RPMI8226 (cell line): Measurements from ENCODE around the gene HSF4.
A peak's percentile ranks its signal among the peaks of the same experiment; 100 is the strongest.

Source experiments
- DNase-seq: peaks from one replicate; pipeline ENCODE4 v3.0.0-alpha.2; 2015

Gene HSF4

DNA sequence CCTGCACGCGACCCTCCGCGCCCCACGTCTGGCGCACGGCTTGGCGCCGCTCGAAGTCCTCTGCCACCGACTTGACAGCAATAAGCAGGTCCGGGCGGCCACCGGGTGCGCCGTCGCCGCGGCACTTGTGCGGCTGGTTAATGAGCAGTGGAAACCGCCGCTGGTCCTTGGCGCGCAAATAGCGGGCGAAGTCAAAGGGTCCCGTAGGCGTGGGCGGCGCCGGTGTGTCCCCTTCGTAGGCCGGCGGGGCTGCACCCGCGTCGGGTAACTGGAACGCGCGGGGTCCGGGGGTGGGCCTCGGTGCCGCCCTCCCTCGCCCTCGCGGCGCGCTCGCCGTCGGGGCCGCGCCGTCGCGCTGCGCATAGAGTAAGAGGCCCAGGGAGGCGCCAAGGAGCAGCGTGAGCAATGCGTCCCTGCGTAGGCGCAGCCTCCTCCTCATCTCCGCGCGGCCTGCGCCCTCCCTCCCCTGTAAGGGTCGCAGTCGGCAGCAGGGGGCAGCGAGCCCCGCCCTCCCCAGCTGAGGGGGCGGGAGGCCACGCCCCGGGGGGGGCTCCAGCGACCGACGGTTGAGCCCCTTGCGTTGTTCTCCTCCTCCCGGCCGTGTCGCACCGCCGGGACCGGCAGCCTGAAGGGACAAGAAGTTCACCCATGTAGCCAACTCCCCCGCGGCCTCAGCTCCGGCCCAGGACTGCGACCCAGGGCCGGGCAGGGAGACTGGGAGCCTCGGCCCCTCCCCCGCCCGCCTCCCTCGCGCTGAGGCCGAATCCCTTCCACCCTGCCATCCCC lies 14.3 kb upstream of the HSF4 start:
- peak; percentile 58 for DNase-seq

DNA sequence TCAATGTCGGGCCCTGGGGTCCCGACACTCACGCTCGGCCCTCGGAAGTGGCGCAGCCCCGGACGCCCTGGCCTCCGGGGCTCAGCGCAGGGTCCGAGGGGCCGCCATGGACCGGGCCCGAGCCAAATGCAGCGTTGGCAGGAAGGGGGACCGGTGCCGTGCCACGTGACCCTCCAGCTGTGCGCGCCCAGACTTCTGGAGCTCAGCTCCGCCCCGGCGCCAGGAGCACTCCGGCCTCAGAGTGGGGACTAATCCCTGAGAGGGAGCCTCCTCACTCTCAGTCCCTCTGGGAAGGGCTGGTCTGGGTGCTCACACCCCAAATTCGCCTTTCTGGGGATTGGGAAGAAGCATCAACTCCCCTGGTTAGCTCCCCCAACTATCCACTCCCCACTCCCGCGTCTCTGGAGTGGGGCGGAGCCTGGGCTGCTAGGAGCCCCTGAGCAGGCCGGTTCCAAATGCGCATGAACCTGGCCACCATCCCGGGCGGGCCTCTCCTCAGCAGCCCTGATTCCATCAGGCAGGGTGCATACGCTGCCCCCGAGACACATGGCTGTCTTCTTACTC lies 13.6 kb upstream of the HSF4 start, which contains the start of gene B3GNT9:
TSS of gene B3GNT9 (minus strand) at position 166 of the 564 bp plus-strand sequence. CDS start 513 bp downstream, outside the sequence.
- peak; percentile 80 for DNase-seq

DNA sequence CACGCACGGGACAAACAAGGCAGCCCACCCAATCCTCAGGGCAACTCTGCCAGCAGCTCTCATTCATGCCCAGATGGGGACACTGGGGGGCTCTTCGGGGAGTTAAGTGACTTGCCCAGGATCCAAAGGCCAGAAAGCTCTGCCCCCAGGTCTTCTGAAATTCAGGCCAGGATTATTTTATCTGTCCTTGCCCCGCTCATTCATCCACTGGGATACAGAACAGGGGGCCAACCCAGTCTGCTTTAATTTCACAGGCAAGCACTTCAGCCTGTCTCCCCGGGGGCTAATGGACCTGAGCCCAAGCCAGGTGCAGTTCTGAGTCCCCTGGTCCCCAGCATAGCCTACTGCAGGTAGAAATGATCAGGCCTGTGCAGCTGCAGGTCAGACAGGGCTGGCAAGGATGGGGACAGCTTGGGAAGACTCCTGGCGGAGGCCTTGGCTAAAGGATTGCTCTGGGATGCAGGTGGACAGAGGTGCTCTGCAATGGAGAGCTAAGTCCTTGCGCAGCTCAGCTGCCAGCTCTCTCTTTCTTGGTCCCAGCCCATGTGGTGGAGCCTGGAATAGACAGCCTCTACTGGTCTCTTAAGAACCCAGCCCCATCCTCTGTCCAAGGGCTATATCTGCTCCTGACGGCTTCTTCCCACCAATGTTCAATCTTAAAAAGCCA lies 13.0 kb upstream of the HSF4 start:
- DNase-seq = no peak

DNA sequence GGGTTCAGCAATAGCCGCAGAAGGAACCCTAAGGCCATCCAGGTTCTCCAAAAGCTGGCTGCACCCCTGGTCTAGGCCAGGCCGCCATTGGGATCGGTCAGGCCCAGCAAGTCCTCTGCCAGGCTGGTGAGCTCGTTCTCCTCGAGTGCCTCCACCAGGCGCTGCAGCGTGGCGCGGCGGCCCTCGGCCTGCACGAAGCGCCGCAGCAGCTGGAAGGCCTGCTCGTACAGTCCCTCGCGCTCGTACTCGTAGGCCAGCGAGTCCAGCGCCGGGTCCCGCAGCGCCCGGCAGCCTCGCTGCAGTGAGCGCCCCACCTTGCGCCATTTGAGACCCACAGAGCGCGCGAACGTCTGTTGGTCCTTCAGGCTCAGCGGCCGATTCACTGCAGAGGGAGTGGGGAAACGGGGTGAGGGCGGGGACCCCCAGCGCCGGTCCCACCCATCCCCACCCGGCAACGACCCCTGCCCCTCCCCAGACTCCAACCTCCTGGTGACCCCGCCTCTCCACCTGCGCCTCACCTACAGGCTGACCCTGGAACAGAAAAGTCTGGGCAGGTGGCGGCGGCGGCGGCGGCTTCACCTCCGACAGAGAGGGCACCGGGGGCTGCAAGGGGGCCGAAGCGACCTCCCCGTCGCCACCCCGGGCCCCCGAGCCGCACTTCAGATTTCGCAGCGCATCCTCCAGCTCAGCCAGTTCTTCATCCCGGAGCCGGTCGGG lies 9.8 kb upstream of the HSF4 start:
- no peak for DNase-seq

DNA sequence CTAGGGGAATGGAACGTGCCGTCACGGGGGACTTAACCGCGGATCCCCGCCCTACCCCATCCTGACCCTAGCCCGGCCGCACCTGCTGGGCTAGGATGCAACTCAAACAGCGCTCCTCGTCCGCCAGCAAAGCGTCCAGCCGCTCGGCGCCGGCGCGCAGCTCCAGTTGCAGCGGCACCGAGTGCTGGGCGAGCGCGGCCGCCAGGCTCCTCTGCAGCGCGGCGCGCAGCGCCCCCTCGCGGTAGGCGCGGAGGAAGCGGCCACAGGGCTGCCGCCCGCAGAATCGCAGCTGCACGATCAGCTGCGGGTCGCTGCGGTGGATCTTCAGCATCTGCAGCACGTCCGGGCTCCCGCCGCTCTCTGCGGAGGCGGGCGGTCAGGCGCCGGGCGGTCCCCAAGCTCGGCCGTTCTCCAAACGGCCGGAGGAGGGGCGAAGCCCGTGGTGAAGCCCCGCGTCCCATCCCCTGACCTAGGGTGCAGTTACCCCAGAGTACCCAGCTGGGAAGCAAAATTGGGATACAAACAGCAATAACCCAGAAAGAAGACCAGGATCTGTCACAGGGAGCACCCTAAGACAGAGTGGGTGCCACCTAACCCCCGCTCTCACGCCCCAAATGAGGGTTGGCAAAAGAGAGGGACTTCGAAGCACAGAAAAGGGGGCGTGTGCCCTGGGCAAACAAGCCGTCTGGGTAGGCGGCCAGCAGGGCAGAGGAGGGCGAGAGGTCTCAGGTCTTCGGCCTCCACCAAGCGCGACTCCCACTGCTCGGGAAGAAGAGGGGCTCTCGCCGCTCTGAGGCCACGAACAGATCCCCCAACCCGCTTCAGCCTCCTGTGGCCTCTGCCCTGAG lies 9.0 kb upstream of the HSF4 start:
- DNase-seq = peak; percentile 89

DNA sequence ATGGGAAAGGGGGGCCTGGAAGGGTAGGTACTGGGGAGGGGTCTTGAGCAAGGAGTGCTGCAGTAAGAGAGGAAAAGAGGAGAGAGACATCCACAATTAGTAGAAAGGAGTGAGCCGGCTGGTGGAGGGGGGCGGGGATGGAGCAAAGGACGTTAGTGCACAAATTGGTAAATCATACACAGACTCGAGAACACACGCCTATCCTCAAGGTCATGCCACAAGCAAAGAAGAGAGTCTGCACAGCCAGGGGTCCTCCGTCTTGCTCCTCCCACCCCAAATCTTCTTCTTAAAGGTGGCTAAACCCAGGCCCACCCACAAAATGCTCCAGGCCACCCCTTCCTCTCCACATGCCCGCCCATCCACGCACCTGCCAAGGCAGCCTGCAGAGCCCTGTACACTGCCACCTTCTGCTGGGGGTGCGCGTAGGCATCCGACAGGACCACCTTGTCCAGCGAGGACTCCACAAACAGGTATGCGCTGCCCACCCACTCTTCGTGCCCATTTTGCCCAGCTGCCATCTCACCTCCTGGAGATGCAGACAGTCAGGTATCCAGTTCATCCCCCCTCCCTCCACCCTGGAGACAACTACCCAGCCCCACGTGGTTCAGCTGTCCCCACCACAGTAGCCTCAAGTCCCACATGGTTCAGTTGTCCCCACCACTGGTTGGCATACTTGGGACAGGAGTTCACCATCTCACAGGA lies 8.3 kb upstream of the HSF4 start:
- no peak for DNase-seq

DNA sequence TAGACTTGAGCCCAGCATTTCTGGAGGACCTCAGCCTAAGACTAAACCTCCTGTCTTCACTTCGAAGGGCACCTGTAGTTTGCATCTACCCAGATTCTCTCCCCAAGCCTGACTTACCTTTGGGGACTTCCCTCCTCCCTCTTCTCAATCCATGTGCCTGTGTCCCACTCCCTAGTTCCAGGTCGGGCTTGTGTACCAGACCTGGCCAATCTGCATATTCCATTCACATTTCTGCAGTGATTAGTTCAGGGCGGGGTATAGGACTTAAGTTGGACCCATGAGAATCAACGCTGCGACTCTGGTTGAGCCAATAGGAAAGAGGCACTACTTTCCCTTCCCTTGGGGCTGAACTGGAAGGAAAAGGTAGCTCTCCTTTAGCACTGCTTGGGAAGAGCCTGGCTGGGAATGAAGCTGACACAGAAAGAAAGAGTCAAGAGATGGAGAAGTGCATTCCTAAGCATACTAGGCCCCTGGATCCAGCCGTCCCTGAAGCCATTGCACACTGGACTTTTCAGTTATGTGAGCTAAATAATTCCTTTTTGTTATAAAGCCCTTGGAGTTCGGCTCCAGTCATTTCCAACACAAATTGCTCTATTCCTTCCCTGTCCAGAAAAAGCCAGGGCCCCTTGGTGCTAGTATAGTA lies 7.3 kb upstream of the HSF4 start:
- no peak for DNase-seq

DNA sequence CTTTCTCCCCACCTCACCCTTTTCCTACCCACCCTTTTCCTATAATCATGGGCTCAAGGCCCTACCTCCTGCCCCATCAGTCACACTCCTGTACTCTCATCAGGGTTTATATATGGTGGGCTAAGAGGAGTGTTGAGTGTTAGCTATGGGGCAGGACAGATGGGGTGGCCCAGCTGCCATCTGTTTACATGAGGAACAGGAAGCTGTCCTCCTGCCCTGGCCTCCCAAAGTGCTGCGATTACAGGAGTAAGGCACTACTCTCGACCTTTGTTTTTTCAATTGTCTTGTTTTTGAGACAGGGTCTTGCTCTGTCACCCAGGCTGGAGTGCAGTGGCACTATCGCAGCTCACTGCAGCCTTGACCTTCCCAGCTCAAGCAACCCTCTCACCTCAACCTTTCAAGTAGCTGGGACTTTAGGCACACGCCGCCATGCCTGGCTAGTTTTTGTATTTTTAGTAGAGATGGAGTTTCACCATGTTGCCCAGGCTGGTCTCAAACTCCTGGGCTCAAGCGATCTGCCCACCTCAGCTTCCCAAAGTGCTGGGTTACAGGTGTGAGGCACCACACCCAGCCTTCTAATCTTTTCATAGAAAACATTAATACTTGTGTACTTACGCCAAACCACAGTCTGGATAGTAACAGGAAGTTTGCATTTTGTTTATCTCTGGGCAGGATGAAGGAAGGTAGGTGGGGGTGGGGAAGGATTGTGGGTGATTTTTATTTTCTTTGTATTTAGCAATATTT lies 6.5 kb upstream of the HSF4 start:
- peak; percentile 62 for DNase-seq

DNA sequence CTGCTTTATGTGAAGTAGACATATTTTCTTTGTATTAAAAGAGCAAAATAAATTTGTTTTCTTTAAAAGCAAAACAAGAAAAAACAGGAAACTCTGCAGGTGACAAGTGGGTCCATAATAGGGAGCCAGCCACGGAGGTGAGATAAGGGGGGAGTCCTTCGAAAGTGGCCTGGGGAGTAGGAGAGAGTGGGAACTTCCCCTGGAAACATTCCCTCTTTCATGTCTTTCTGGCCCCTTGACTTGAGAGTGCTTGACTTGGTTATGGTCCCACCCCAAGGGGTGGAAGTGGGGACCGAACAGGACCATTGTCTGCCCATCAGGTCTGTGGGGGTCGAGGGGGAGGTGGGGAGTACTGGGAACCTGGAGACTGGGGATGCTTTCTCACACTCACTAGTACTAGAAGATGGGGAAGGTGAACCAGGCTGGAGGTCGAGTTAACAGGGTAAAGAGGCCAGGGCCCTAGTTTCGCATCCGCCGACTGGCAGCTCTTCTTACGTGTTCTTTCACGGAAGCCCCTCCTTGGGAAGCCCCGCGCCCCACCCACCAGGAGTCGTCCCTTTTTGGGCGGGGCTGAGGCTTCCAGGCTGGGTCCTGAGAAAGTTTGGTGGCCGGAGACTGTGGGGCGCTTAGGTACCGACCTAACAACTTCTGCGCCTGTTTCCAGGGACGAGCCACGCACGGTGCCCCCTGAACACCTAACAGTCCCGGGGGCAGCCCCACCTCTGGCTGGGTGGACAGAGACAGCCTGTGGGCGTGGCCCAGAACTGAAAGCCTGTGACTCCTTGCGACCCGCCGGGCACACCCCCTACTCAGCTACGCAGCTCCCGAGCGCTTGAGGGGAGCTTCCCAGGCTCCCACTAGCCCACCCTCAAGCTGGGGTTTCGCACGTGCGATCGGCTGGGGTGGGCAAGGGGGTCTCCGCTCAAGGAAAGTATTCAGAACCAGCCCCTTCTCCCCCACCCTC lies 5.6 kb upstream of the HSF4 start:
- DNase-seq = peak; percentile 96

DNA sequence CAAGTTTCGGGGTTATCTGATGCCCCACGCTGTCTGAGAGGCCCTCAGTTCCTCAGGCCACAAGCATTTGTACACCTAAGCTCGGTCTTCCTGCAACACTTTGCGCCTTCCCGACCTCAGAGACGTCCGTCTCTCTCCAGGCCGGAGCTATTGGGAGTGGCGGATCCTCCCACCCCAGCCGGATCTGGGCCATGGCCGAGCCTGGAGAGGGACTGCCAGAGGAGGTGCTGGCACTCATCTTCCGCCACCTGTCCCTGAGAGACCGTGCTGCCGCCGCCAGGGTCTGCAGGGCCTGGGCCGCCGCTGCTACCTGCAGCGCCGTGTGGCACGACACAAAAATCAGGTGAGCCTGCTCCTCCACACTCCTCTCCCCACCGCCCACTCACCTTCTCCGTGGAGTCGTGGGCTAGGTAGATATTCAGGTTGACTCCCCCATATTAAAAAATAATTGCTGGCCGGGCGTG lies 2.9 kb upstream of the HSF4 start:
- DNase-seq = no peak

DNA sequence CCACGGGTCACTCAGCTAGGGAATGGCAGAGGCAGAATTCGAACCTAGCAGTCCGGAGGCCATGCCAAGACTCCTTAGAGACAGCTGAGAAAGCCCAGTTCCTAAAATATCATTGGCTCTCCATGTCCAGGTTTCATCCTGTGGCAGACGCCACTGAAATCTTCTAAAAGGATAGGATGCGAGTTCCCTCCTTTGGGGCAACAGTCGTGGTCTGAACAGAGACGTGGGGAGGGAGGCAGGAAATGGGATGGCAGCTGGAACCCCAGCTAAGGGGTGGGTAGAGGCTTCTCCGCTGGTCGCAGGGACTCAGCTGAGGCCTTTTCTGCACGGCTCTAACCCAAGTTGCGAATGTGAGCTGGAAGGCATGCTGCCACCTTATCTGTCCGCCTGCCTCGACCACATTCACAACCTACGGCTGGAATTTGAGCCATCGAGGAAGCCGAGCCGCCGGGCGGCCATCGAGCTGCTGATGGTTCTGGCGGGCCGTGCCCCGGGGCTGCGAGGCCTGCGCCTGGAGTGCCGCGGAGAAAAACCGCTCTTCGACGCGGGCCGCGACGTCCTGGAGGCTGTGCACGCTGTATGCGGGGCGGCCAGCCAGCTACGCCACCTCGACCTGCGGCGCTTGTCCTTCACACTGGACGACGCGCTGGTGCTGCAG lies 1.9 kb upstream of the HSF4 start:
- no peak for DNase-seq

DNA sequence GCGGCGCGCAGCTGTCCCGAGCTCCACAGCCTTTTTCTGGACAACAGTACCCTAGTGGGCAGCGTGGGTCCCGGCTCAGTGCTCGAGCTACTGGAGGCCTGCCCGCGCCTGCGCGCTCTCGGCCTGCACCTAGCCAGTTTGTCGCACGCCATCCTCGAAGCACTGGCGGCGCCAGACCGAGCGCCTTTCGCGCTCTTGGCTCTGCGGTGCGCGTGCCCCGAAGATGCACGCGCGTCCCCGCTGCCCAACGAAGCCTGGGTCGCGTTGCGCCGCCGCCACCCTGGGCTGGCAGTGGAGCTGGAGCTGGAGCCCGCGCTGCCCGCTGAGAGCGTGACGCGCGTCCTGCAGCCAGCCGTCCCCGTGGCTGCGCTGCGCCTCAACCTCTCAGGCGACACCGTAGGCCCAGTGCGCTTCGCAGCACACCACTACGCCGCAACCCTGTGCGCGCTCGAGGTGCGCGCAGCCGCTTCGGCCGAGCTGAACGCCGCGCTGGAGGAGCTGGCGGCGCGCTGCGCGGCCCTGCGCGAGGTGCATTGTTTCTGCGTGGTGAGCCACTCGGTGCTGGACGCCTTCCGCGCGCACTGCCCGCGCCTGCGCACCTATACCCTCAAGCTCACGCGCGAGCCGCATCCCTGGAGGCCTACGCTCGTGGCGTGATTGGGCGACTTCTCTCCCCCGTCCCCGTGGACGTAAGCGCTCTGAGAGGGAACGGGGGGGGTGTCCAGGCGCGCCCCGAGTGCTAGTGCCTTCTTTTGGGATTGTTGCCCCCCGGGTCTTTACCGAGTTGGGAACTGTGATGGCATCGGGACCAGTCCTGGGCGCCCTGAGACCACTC lies 1.2 kb upstream of the HSF4 start:
- DNase-seq = no peak

DNA sequence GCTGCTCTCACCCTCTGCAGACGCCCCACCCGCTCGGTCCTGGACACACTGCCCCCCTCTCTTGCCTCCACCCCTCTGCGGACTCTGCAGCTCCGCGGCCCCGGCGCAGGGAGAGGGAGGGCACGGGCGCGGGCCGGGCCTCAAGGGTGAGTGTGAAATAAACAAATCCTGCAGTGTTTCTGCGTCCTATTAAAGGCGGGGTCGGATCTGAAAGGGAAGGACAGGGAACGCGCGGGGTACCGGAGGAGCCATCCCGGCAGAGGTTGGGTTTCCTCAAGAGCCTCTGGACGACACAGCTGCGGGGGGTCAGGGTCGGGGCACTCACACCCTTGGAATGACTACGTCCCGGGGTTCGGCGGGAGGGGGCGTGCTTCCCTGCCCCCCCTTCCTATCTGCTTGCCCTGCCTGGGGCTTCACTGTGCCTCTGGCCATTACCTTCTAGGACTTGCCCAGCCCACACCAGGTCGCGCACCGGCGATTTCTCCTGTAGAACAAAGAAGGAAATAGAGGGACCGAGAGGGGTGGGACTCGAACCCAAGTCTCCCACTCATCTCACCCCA lies 466 bp upstream of the HSF4 start:
- DNase-seq = no peak

DNA sequence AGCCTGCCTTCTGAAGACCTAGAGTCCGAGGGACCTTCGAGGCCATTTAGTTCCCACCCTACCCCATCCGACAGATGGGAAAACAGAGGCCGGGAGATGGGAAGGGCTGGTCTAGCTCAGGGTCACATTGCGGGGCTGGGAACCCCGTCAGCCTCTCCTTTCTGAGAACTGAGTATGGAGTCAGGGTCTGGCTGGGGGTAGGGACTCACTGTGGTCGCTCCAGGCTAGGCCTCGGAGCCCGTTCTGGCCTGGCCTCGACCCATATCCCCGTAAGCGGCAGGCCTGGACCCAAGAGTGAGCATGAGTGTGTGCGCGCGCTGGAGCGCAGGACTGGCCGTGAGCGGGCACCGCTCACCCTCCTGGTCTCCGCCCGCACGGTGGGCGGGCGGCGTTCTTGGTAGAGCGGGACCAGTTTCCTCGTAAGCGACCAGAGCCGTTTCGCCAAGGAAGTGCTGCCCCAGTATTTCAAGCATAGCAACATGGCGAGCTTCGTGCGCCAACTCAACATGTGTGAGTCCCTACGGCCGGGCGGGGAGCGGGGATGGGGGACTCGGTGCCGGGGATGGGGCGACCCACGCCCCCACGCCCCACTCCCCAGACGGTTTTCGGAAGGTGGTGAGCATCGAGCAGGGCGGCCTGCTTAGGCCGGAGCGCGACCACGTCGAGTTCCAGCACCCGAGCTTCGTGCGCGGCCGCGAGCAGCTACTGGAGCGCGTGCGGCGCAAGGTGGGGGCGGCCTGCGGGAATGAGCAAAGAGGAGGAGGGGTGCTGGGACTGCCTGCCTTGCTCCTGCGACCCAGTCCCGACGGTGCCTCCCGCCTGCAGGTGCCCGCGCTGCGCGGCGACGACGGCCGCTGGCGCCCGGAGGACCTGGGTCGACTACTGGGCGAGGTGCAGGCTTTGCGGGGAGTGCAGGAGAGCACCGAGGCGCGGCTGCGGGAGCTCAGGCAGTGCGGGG lies 855 bp downstream of the HSF4 start:
- DNase-seq = no peak

DNA sequence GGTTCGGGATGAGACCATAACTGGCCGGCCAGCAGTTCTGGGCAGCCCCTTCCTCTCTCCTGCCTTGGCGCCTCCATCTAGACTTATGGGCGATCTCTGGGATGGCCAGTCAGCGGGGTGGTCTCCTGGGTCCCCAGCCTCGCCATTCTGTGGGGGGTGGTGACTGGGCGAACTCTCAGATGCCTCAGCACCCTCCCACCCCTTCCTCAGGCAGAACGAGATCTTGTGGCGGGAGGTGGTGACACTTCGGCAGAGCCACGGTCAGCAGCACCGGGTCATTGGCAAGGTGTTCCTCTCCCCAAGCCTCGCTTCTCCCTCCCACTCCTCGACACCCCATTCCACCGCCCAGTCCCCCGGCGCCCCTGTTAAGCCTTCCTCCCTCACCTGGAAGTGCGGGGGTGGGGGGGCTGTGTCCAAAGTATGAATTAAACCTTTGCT lies 1.6 kb downstream of the HSF4 start:
- no peak for DNase-seq

DNA sequence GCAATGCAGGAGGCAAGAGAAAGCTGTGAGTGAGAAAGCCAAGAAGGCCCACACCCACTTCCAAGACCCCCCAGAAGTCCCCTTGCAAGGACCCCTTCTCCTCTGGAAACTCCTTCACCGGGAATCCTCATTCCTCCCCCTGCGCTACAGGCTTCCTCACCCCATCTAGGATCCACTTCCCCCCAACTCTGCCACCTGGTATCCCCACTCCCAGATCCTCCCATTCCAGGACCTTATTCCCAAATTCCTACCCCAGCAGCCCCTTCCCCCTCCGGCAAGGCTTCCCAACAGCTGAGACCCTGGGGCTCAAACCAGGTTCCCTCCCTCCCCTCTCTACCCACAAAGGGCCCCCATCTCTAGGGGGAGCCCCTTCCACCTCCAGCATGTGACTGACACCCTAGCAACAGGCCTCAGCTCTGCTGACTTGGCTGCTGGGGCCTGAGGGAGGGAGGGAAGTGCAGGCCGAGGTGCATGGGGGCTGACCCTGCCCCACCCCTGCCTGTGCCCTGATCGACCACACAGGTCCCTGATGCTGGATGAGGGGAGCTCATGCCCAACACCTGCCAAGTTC lies 2.1 kb downstream of the HSF4 start:
- DNase-seq = no peak
